AG10803 (cell line): ENCODE measurements around the gene SFMBT2.

Experiments
- DNase-seq: peaks from one replicate; pipeline ENCODE4 v3.0.0; 2010; ENCODE audit warnings: low read depth
- H3K4me3 ChIP-seq: 2 replicates; pipeline ENCODE4 v1.5.1; 2011; ENCODE audit warnings: mild to moderate bottlenecking, low read length, control low read depth
- CTCF ChIP-seq: conservative IDR thresholded peaks from 2 replicates; pipeline ENCODE4 v1.5.1; 2011; ENCODE audit warnings: mild to moderate bottlenecking, low read length, control low read depth, inconsistent platforms

Gene SFMBT2

DNA sequence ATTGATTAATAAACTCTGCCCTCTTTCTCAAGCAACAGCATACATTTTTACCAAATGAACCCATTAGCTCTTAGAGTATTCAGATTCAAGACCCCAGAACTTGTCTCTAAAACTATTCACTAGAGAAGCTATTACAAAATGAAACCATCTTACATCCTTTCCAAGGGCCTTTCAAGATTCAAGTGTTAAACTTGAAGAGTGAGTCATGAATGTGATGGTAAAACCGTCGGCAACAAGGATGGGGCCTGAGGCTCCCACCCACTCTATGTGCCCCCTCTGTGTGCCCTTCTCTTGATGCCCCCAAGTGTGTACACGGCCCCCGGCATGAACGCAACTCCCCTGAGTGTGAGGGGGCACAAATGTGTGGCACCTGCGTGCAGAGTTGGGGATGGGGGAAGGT, 46.4 kb downstream of the SFMBT2 start:
- no peak for TF ChIP-seq CTCF
- DNase-seq: no peak
- H3K4me3 ChIP-seq: no peak overlapping the region

DNA sequence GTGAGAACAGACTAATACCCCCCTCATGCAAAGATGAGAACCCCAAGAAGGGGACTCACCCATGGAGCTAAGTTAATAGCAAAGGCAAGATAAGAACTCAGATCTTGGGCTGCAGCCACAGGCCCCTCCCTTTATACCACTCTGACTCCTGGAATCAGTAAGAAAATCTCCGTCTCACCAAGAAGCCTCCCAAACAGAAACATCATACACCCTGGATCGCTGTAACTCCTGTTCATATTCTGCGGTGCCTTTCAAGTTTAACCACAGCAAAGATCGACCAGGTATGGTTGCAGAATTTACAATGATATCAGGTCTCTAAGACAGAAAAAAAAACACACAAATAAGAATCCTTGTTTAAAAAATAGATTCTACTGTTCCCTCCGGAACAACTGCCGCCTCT, 47.1 kb downstream of the SFMBT2 start:
- no peak for DNase-seq
- no peak overlapping the region for H3K4me3 ChIP-seq
- TF ChIP-seq CTCF: no peak

DNA sequence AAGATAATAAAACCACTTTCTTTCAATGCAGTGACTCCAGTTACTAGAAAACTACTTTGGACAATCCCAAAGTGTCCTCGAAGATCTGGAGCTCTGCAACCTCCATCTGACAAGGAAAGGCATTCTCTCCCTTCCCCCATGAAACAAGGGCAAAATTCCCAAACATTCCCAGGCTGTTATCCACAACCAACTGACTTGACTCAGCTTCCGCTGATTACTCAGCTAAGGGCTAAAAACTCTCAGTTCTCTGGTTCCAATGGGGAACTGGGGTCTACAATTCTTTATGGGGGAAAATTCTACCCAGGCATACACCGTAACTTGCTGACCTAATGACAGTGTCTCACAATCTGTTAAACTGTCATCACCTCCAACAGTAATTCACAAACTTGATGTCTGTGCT, 48.4 kb downstream of the SFMBT2 start:
- no peak overlapping the region for H3K4me3 ChIP-seq
- no peak for TF ChIP-seq CTCF
- DNase-seq: peak; percentile 2

DNA sequence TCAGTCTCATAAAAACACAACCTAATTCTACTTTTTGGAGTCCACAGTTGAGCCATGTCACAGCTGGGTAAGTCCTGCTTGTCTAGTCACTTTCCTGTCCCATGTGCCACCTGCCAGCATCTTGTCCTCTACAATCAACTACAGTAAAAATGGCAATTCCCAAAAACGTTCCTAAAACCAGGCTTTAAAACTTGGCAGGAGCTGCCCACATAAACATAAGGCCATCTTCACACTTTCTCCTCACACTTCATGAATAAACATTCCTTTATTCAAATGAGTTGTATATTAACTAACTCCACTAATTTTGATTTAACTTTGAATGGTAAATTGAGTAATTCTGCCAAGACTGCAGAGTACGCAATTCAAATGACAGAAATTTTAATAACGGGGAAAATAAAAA, 49.5 kb downstream of the SFMBT2 start:
- TF ChIP-seq CTCF: no peak
- no peak overlapping the region for H3K4me3 ChIP-seq
- DNase-seq: no peak

GRCh38 chr10:7359954-7360353, 50.9 kb downstream of the SFMBT2 start:
- no peak for DNase-seq
- no peak overlapping the region for H3K4me3 ChIP-seq
- TF ChIP-seq CTCF: no peak

- no peak for TF ChIP-seq CTCF
- DNase-seq: no peak
- H3K4me3 ChIP-seq: no peak overlapping the region
Observed at GRCh38 chr10:7359356-7359755, 51.5 kb downstream of the SFMBT2 start.

- DNase-seq: no peak
- H3K4me3 ChIP-seq: no peak overlapping the region
- TF ChIP-seq CTCF: no peak
Observed at GRCh38 chr10:7357193-7357592, 53.6 kb downstream of the SFMBT2 start.
